ENCODE results near the gene MINDY1. TPM values are rescaled to one million over a fixed set of nuclear protein-coding genes. Genes with fewer than 3 reads are reported as not detected.

Gene MINDY1
- total RNA-seq, result 12.9 and 17.9 TPM in 2 replicates

DNA sequence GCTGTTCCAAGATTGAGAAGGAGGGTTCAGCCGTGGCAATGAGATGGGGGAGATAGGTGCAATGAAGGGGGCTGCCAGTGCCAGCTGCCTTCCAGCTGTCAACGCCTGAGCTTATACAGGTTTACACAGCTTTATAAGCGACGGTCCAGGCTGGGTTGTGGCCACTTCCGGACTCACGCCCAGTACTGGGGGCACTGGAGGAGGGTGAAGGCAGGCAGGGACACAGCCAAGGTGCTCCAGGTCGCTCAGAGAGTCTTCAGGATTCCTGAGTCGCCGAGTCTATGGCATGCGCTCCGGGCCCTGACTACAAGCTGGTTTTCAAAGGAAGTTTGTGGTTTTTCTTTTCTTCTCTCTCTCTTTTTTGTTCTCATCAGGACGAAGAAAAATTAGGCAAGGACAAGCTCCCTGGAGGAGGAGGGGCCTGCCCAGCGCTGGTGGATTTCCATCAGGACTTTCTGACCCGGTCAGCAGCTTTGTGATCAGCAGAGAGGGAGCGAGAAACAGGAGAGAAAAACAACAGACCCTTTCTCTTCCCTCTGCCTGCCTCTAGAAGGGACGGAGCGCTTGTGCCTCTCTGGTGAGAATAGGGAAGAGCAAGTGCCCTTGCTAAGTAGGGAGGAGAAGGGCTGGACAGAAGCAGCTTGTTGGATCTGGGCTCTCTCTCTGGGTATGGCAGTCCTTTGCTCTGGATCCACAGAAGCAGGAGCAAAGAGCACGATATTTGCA is at the start of gene MINDY1:
MINDY1 (minus strand) TSS at position 576 of the 726 bp plus-strand sequence. CDS start 4,285 bp downstream, outside the sequence.

GRCh38 chr1:151047591-151047924 is 40.9 kb upstream of the MINDY1 start, which contains the start of gene C1orf56:
Gene C1orf56 (plus strand): TSS chr1:151047751. CDS start chr1:151047848, 97 bp downstream.

DNA sequence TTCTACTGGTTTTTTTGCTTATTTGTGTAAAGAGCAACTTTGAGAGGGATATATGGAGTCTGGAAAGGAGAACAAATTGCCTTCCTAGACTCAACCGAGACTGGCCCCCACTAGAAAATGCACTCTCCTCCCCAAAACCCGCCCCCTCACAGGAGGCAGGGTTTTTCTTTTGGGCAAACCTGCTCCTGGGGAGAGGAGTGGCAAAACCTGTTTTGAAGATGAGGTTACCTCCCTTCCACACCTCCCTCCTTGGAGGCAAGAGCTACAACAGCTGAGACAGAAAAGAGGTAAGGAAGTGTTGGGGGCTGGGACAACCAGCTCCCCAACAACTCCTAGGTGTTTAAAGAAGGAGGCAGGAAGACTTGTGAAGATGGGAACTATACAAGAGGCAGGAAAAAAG is 29.7 kb upstream of the MINDY1 start, which contains the start of gene BNIPL:
BNIPL (plus strand) TSS at position 231 of the 400 bp plus-strand sequence; CDS start at position 371, 140 bp downstream.

GRCh38 chr1:151008244-151009205 is 1.8 kb upstream of the MINDY1 start, which contains the start of gene PRUNE1:
Gene PRUNE1 (plus strand): TSS chr1:151008449. CDS start chr1:151008633, 184 bp downstream.

DNA sequence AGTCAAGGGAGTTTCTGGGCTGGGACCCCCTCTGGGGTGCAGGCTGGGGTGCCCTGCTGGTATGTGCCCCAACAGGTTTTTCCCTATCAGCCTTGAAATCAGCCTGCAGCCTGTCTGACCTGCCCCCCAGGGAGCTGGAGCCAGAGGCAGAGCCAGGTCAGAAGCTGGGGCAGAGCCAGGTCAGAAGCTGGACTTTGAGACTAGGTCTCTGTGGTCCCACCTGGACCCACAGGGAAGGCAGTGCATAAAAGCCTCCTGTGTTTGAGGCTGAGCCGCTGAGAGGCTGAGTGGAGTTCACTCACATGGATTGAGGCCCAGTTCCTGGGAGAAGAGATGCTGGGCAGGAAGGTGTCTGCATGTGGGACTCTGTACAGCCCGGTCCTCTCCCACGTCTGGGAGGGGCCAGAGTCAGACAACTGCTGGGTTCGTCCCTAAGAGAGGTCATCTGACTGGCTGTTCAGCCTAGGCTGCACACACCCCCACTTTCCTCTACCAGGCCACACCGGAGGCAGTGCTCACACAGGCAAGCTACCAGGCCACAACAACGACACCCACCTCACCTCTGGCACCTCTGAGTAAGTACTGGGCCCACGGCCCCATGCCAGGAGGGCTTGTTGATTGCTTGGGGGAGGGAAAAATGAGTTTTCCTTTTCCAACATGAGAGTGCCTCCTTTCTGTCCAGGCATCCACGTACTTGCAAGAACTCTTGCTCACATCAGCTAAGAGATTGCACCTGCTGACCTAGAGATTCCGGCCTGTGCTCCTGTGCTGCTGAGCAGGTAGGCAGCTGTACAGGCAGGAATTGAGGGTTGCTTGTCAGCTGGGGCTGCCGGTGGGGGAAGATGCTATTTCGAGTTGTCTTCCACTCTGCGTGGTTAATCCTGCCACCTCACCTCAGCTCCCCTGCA is 24.6 kb downstream of the MINDY1 start, which contains the start of gene ANXA9:
ANXA9 (plus strand) TSS at position 488 of the 908 bp plus-strand sequence. CDS start 814 bp downstream, outside the sequence.

GRCh38 chr1:150974580-150975478 is 31.9 kb downstream of the MINDY1 start, which contains the start of gene CERS2:
Gene CERS2 (minus strand): TSS chr1:150974835. CDS start chr1:150969090, 5,745 bp downstream.

Other genes with a start within 250 kb of the MINDY1 start
- 0.29 and 1.2 TPM in 2 replicates for gene CTSS, start 241.1 kb downstream of the MINDY1 start, total RNA-seq
- 74.1 and 82.6 TPM in 2 replicates for gene CTSK, start 198.6 kb downstream of the MINDY1 start, total RNA-seq
- gene ARNT, start 130.3 kb downstream of the MINDY1 start, total RNA-seq, result 31.4 and 42.7 TPM in 2 replicates
- not detected in 2 replicates for gene CTXND2, start 119.8 kb downstream of the MINDY1 start, total RNA-seq
- gene SETDB1, start 80.5 kb downstream of the MINDY1 start, total RNA-seq, result 15.1 and 16.7 TPM in 2 replicates
- 113 and 140 TPM in 2 replicates for gene CERS2, start 32.1 kb downstream of the MINDY1 start, total RNA-seq
- gene ANXA9, start 24.6 kb downstream of the MINDY1 start, total RNA-seq, result 1.2 and 1.4 TPM in 2 replicates
- 4.4 and 6.6 TPM in 2 replicates for gene PRUNE1, start 1.5 kb upstream of the MINDY1 start, total RNA-seq
- not detected in 2 replicates for gene BNIPL, start 29.7 kb upstream of the MINDY1 start, total RNA-seq
- gene C1orf56, start 40.8 kb upstream of the MINDY1 start, total RNA-seq, result 1.9 and 2.6 TPM in 2 replicates
- 34.0 and 42.4 TPM in 2 replicates for gene CDC42SE1, start 52.7 kb upstream of the MINDY1 start, total RNA-seq
- gene MLLT11, start 53.5 kb upstream of the MINDY1 start, total RNA-seq, result 11.5 and 13.5 TPM in 2 replicates
- 11.9 and 14.4 TPM in 2 replicates for gene GABPB2, start 63.9 kb upstream of the MINDY1 start, total RNA-seq
- gene SEMA6C, start 139.7 kb upstream of the MINDY1 start, total RNA-seq, result 1.4 and 3.4 TPM in 2 replicates
- not detected in 2 replicates for gene TNFAIP8L2, start 149.7 kb upstream of the MINDY1 start, total RNA-seq
- 4.9 and 8.3 TPM in 2 replicates for gene LYSMD1, start 159.0 kb upstream of the MINDY1 start, total RNA-seq
- 18.6 and 29.1 TPM in 2 replicates for gene SCNM1, start 159.2 kb upstream of the MINDY1 start, total RNA-seq
- gene TMOD4, start 169.1 kb upstream of the MINDY1 start, total RNA-seq, result not detected in 2 replicates
- gene VPS72, start 183.3 kb upstream of the MINDY1 start, total RNA-seq, result 47.3 and 58.8 TPM in 2 replicates
- gene PIP5K1A, start 191.7 kb upstream of the MINDY1 start, total RNA-seq, result 55.3 and 69.5 TPM in 2 replicates
- 235 and 269 TPM in 2 replicates for gene PSMD4, start 247.8 kb upstream of the MINDY1 start, total RNA-seq